Nephron progenitor cell (in vitro differentiated cells): ENCODE results near the gene PTK7.

Experiments used
- DNase-seq: peaks from one replicate; pipeline ENCODE4 v3.0.0; 2021
- H3K27ac Mint-ChIP-seq: 2 replicates; pipeline ENCODE4 v1.8.0; 2021; ENCODE audit warnings: mild to moderate bottlenecking, moderate library complexity, mixed read lengths
- H3K27me3 Mint-ChIP-seq: 2 replicates; pipeline ENCODE4 v1.8.0; 2021; ENCODE audit warnings: mild to moderate bottlenecking, low read depth, mixed read lengths; ENCODE audit not compliant: poor library complexity
- H3K36me3 Mint-ChIP-seq: 2 replicates; pipeline ENCODE4 v1.8.0; 2021; ENCODE audit warnings: low read depth, mixed read lengths
- H3K4me1 Mint-ChIP-seq: 2 replicates; pipeline ENCODE4 v1.8.0; 2021; ENCODE audit warnings: mixed read lengths
- H3K4me3 Mint-ChIP-seq: 2 replicates; pipeline ENCODE4 v1.8.0; 2021; ENCODE audit warnings: mild to moderate bottlenecking, moderate library complexity, mixed read lengths
- H3K9me3 Mint-ChIP-seq: 2 replicates; pipeline ENCODE4 v1.8.0; 2021; ENCODE audit warnings: mild to moderate bottlenecking, moderate library complexity, mixed read lengths
- TF ChIP-seq, protein P1 (sequence below): fragments of 200-600 bp; sonication (generic); IDR thresholded peaks from 2 replicates; pipeline ENCODE4 v1.5.0; 2021; ENCODE audit warnings: antibody characterized with exemption

The PTK7 gene

DNA sequence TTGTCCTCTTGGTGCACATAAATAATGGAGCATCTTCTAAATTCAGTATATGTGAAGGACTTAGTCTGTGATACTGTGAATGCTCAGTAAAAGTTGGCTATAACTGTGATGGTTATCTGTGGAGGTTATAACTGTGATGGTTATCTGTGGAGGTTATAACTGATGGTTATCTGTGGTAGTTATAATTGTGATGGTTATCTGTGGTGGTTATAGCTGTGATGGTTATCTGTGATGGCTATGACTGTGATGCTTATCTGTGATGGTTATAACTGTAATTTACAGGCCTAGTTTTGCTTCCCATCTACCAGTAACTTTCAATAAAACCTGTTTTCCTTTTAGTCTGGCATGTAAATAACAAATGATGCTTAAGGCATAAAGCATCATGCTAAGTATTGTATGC lies 16.5 kb downstream of the PTK7 start:
- Mint-ChIP-seq H3K4me3 (no peak overlapping the region), H3K9me3 (no peaks in the 10 kb centered on the region), H3K36me3 (no peaks in the 10 kb centered on the region), H3K27ac (peak overlapping the region; percentile 77), H3K27me3 (no peaks in the 10 kb centered on the region), H3K4me1 (peaks cover 88% of the 10 kb centered on the region)
- TF ChIP-seq, protein P1, sequence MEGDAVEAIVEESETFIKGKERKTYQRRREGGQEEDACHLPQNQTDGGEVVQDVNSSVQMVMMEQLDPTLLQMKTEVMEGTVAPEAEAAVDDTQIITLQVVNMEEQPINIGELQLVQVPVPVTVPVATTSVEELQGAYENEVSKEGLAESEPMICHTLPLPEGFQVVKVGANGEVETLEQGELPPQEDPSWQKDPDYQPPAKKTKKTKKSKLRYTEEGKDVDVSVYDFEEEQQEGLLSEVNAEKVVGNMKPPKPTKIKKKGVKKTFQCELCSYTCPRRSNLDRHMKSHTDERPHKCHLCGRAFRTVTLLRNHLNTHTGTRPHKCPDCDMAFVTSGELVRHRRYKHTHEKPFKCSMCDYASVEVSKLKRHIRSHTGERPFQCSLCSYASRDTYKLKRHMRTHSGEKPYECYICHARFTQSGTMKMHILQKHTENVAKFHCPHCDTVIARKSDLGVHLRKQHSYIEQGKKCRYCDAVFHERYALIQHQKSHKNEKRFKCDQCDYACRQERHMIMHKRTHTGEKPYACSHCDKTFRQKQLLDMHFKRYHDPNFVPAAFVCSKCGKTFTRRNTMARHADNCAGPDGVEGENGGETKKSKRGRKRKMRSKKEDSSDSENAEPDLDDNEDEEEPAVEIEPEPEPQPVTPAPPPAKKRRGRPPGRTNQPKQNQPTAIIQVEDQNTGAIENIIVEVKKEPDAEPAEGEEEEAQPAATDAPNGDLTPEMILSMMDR: no peak
- no peak for DNase-seq

DNA sequence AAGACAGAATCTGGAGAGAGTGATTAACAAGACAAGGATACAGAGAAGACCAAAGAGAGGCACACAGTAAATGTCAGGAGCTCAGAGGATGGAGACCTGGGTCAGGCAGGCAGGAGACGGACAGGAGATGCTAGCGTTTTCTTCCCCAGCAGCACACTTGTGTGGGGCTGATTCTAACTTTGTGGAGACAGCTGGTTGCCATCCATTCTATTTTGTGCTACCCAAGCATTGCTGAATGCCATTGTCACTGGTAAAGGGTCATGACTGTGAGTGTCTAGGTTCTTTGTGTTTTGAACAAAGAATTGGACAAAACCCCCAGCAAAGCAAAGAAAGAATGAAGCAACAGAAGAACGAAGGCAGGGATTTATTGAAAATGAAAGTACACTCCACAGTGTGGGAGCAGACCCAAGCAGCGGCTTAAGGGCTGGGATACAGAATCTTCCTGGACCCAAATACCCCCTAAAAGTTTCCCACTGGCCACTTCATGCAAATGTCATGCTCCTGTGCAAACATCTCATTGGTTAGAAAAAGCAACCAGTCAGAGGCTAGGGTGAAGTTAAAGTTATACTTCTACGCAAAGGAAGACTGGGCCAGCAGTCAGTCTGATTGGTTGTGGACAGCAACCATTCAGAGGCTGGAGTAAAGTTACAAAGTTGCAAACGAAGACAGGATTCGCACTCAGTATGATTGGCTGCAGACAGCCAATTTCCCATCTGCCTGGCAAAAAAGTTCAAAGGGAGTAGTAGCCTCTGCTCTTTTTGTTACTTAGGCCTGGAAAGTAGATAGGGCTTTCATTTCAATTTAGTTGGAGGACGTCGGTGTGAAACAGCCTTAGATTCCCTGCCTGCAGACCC lies 17.5 kb downstream of the PTK7 start:
- TF ChIP-seq, protein P1: no peak
- H3K27ac Mint-ChIP-seq: peak overlapping the region; percentile 98
- peak overlapping the region; percentile 69 for H3K4me3 Mint-ChIP-seq

GRCh38 chr6:43095939-43096338 lies 19.8 kb downstream of the PTK7 start:
- Mint-ChIP-seq H3K4me3 (no peak overlapping the region), H3K27ac (peak overlapping the region; percentile 95)

More for the DNA sequence above, 17.5 kb downstream of the PTK7 start:
- Mint-ChIP-seq H3K27me3 (no peaks in the 10 kb centered on the region), H3K36me3 (no peaks in the 10 kb centered on the region), H3K4me1 (peaks cover 89% of the 10 kb centered on the region), H3K9me3 (no peaks in the 10 kb centered on the region)
- DNase-seq: no peak

GRCh38 chr6:43096451-43097097 lies 20.5 kb downstream of the PTK7 start:
- peaks cover 60% of the 10 kb centered on the region for H3K4me1 Mint-ChIP-seq
- TF ChIP-seq, protein P1: no peak
- no peak overlapping the region for H3K4me3 Mint-ChIP-seq
- H3K9me3 Mint-ChIP-seq: no peaks in the 10 kb centered on the region
- no peaks in the 10 kb centered on the region for H3K27me3 Mint-ChIP-seq
- peaks cover 5% of the 10 kb centered on the region for H3K36me3 Mint-ChIP-seq
- peak; percentile 18 for DNase-seq
- H3K27ac Mint-ChIP-seq: peak overlapping the region; percentile 95

More at GRCh38 chr6:43095939-43096338, 19.8 kb downstream of the PTK7 start:
- no peaks in the 10 kb centered on the region for H3K27me3 Mint-ChIP-seq
- H3K36me3 Mint-ChIP-seq: peaks cover 5% of the 10 kb centered on the region
- TF ChIP-seq, protein P1: no peak
- no peaks in the 10 kb centered on the region for H3K9me3 Mint-ChIP-seq
- DNase-seq: no peak
- peaks cover 66% of the 10 kb centered on the region for H3K4me1 Mint-ChIP-seq

GRCh38 chr6:43097098-43097489 lies 21.0 kb downstream of the PTK7 start:
- Mint-ChIP-seq H3K4me1 (peaks cover 59% of the 10 kb centered on the region), H3K9me3 (no peaks in the 10 kb centered on the region), H3K4me3 (peak overlapping the region; percentile 38), H3K36me3 (peaks cover 5% of the 10 kb centered on the region), H3K27ac (peak overlapping the region; percentile 95), H3K27me3 (no peaks in the 10 kb centered on the region)
- TF ChIP-seq, protein P1: no peak
- no peak for DNase-seq
